SU-DHL-6 (cell line): ENCODE measurements around the gene PPARG.
"Not testable (repeated sequence)": the region's sequence is repeated elsewhere in the genome, so short reads cannot be mapped to it uniquely, and the experiment has no call there.

Experiments
- CTCF ChIP-seq: fragments of 200-600 bp; sonication (generic); IDR thresholded peaks from one replicate; pipeline ENCODE4 v1.5.1; 2017; ENCODE audit warnings: antibody characterized with exemption, mild to moderate bottlenecking, low read length, moderate library complexity; ENCODE audit not compliant: insufficient read depth, poor library complexity, severe bottlenecking
- EZH2phosphoT487 ChIP-seq: fragments of 200-600 bp; sonication (generic), shearing (Covaris generic); conservative IDR thresholded peaks from 2 replicates; pipeline ENCODE4 v1.6.1; 2018; ENCODE audit warnings: mild to moderate bottlenecking, antibody characterized with exemption, low read length, moderate library complexity, mixed read lengths

DNA sequence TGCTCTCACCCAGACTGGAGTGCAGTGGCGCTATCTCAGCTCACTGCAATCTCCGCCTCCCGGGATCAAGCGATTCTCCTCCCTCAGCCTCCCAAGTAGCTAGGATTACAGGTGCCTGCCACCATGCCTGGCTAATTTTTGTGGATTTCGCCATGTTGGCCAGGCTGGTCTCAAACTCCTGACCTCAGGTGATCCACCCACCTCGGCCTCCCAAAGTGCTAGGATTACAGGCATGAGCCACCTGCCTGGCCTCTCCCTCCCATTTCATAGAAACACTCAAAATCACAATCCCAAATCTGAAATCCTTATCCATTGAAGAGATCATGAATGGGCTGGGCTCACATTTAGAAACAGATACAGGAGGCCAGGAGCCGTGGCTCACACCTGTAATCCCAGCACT lies 180.4 kb downstream of the PPARG start:
- TF ChIP-seq CTCF, EZH2phosphoT487: not testable (repeated sequence)
